HEK293 (cell line): ENCODE data around the gene UROC1.

Experiments used
- TCF7L2 ChIP-seq: IDR thresholded peaks from 2 replicates; pipeline ENCODE4 v1.6.1; 2011; ENCODE audit warnings: low read depth, mild to moderate bottlenecking, inconsistent platforms, low read length, moderate library complexity, borderline replicate concordance
- ZBTB1 ChIP-seq: fragments of 450-650 bp; formaldehyde crosslinking; IDR thresholded peaks from 2 replicates; pipeline ENCODE4 v1.5.1; 2016; ENCODE audit warnings: missing biosample characterization, missing genetic modification characterization
- ZFP37 ChIP-seq: fragments of 450-650 bp; formaldehyde crosslinking; IDR thresholded peaks from 2 replicates; pipeline ENCODE4 v1.5.1; 2016; ENCODE audit warnings: missing biosample characterization, missing genetic modification characterization
- ZNF184 ChIP-seq: fragments of 450-650 bp; IDR thresholded peaks from 2 replicates; pipeline ENCODE4 v1.5.1; 2018; ENCODE audit warnings: missing biosample characterization, mild to moderate bottlenecking, missing genetic modification characterization
- ZNF548 ChIP-seq: fragments of 450-650 bp; formaldehyde crosslinking; IDR thresholded peaks from 2 replicates; pipeline ENCODE4 v1.5.1; 2016; ENCODE audit warnings: missing biosample characterization, missing genetic modification characterization
- TF ChIP-seq, protein P1 (sequence below): fragments of 450-650 bp; formaldehyde crosslinking; IDR thresholded peaks from 2 replicates; pipeline ENCODE4 v1.5.1; 2016; ENCODE audit warnings: missing biosample characterization, missing genetic modification characterization

DNA sequence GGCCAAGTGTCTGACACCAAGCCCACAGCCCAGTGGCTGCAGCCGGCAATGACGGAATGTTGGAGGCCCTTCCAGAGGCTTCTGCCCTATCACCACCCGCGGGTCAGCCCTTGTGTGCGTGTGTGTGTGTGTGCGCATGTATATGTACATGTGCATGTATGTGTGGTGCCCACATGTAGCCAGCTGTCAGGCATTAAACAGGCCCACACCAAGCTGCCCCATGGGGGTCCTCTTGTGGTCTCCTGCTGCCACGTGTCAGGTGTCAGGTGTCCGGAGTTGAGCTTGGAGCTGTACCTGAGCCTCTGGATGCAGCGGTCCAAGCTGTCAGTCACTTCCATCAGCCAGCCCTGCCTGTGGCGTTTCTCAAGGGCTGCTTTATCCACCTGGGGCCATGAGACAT is 13.9 kb downstream of the UROC1 start:
- TF ChIP-seq, protein P1, sequence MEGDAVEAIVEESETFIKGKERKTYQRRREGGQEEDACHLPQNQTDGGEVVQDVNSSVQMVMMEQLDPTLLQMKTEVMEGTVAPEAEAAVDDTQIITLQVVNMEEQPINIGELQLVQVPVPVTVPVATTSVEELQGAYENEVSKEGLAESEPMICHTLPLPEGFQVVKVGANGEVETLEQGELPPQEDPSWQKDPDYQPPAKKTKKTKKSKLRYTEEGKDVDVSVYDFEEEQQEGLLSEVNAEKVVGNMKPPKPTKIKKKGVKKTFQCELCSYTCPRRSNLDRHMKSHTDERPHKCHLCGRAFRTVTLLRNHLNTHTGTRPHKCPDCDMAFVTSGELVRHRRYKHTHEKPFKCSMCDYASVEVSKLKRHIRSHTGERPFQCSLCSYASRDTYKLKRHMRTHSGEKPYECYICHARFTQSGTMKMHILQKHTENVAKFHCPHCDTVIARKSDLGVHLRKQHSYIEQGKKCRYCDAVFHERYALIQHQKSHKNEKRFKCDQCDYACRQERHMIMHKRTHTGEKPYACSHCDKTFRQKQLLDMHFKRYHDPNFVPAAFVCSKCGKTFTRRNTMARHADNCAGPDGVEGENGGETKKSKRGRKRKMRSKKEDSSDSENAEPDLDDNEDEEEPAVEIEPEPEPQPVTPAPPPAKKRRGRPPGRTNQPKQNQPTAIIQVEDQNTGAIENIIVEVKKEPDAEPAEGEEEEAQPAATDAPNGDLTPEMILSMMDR (tag by site-specific recombination), result no peak
- no peak for TF ChIP-seq ZBTB1 (tag by site-specific recombination)
- TF ChIP-seq ZFP37 (tag by site-specific recombination), result no peak
- TF ChIP-seq ZNF548 (tag by site-specific recombination), result no peak
- TF ChIP-seq TCF7L2, result no peak
- no peak for TF ChIP-seq ZNF184 (tag by site-specific recombination)
